HG03442 (cell line): ENCODE data around the gene SRGAP1.

Experiments
- ATAC-seq: cut with Tn5 transposase; IDR thresholded peaks from one replicate; pipeline ENCODE4 v1.9.1; 2021; ENCODE audit warnings: mild to moderate bottlenecking, moderate library complexity; ENCODE audit not compliant: unreplicated experiment

The SRGAP1 gene

DNA sequence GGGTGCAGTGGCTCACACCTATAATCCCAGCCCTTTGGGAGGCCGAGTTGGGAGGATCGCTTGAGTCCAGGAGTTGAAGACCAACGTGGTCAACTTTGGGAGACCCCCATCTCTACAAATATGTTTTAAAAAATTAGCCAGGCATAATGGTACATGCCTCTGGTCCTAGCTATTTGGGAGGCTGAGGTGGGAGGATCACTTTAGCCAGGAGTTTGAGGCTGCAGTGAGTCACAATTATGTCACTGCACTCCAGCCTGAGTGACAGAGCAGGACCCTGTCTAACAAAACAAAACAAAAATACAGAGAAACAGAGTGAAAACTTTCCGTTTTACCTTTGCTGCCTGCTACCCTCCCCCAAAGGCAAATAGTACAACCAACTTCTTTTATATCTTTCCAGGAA lies 60.2 kb downstream of the SRGAP1 start:
- ATAC-seq, result no peak

- no peak for ATAC-seq
Measured at GRCh38 chr12:63905544-63905943, 61.0 kb downstream of the SRGAP1 start.

- no peak for ATAC-seq
Measured at GRCh38 chr12:63906876-63907275, 62.4 kb downstream of the SRGAP1 start.

DNA sequence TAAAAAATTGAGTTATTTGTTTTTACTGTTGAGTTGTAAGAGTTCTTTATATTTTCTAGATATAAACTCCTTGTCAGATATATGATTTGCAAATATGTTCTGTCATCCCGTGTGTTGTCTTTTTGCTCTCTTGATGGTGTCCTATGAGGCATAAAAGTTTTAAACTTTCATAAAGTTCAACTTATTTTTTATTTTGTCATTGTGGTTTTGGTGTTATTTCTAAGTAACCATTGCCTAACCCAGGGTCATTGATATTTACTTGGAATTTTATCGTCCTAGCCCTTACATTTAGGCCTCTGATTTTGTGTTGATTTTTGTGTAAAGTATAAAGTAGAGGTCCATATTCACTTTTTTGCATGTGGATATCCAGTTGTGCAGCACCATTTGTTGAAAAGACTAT lies 63.1 kb downstream of the SRGAP1 start:
- no peak for ATAC-seq

GRCh38 chr12:63909746-63910145 lies 65.2 kb downstream of the SRGAP1 start:
- no peak for ATAC-seq

DNA sequence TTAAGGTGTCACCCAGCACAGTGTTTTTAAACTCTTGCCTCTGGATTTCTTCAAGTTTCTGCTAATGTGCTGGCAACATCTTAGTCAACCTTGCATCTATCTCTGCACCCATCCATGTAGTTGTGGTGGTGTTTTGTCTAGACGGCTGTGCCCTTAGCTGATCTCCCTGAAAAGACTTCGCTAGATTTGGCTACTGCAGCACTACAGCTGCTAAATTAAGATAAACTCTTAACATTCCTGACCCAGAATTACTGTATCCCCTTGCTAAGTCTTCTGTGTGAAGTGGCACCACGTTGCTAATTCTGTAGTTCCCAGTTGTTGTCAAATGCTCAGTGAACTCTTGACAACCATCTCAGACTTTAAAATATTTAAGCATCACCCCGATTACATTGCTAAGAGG lies 66.8 kb downstream of the SRGAP1 start:
- no peak for ATAC-seq

- ATAC-seq, result no peak
Measured at GRCh38 chr12:63912651-63913050, 68.2 kb downstream of the SRGAP1 start.

- ATAC-seq, result no peak
Measured at GRCh38 chr12:63913929-63914328, 69.4 kb downstream of the SRGAP1 start.

- ATAC-seq, result no peak
Measured at GRCh38 chr12:63915105-63915800, 70.8 kb downstream of the SRGAP1 start.

- no peak for ATAC-seq
Measured at GRCh38 chr12:63916561-63917476, 72.3 kb downstream of the SRGAP1 start.

GRCh38 chr12:63917477-63917862 lies 73.0 kb downstream of the SRGAP1 start:
- no peak for ATAC-seq

GRCh38 chr12:63917864-63918799 lies 73.6 kb downstream of the SRGAP1 start:
- peak; percentile 74 for ATAC-seq

GRCh38 chr12:63918800-63919300 lies 74.3 kb downstream of the SRGAP1 start:
- ATAC-seq, result no peak

DNA sequence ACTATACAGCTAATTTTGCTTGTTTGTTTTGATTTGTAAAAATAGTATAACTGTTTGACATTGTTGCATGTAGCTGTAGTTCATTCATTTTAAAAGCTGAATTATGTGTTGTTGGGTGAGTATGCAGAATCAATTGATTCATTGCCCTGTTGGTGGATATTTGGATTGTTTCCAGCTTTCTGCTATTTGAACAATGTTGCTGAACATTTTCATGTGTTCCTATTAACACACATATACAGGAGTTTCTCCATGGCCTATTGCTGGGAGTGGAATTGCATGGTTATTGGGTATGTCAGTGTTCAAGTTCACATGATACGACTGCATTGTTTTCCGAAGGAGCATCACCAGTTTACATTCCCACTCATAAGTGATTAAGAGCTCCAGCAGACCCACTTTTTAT lies 75.3 kb downstream of the SRGAP1 start:
- no peak for ATAC-seq

DNA sequence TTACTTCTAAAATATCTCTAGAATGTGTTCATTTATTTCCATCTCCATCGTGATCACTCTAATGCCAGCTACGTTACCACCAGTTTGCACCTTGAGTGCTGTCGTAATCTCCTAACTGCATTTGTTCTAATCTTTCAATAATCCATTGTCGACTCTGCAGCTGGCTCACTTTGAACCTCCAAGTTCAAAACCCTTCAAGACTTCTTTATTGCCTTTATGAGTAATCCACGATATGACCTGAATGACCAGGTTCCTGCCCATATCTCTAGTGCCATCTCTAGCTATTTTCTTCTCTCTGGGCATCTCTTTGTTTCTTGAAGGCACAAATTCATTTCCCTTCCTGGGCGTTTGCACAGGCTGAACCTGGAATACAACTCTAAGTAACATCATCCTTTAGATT lies 76.7 kb downstream of the SRGAP1 start:
- no peak for ATAC-seq

GRCh38 chr12:63922474-63922873 lies 78.0 kb downstream of the SRGAP1 start:
- ATAC-seq, result no peak

DNA sequence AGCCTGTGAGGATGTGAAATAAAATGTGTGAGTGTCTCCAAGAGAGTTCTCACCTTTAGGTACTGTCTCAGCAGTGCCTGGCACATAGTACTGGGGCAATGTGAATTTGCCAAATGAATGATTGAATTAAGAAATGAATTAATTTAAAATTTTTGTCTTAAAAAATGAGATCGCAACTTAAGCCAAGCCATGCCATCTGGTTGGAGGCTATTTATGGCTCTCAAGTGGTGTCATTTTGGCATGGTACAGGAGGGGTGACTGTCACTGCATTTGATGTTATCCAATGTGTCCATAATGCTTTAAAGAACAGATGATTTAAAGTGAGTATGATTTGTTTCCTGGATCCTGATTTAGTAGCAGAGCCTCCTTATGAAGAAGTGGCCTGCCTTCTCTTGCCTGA lies 80.3 kb downstream of the SRGAP1 start:
- no peak for ATAC-seq

GRCh38 chr12:63927511-63927910 lies 83.0 kb downstream of the SRGAP1 start:
- no peak for ATAC-seq

- peak; percentile 67 for ATAC-seq
Measured at GRCh38 chr12:63928305-63928704, 83.8 kb downstream of the SRGAP1 start.

DNA sequence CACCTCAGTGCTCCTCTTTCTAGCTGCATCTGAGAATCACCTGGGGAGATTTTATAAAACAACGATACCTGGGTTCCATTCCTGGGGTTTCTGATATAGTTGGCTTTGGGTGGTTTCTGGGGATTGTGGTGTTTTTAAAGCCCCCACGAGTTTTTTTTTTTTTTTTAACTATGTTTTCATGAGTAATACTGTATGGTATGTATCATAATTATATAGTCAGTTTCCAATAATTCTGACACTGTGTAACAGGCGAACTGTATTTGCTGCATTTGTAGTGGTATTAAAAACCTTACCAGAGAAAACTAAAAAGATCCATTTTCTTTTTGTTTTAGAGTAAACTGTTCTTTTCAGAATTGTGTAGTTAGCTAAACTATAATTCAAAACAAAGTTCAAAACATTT lies 84.9 kb downstream of the SRGAP1 start:
- ATAC-seq, result no peak

- ATAC-seq, result no peak
Measured at GRCh38 chr12:63930971-63931370, 86.5 kb downstream of the SRGAP1 start.
